Measurements from ENCODE around the gene PIP4K2A.
"Not testable (repeated sequence)": the region's sequence is repeated elsewhere in the genome, so short reads cannot be mapped to it uniquely, and the experiment has no call there.

The PIP4K2A gene

GRCh38 chr10:22723343-22723779, 9.0 kb upstream of the PIP4K2A start:
- DNase-seq (ENCODE audit: extremely low spot score): no peak

GRCh38 chr10:22722626-22723169, 8.3 kb upstream of the PIP4K2A start:
- no peak for DNase-seq (ENCODE audit: extremely low spot score)
- no peak for TF ChIP-seq HDGF (IDR thresholded peaks at IDR 0.05; ENCODE audit: borderline replicate concordance)
- no peak for TF ChIP-seq ZNF384 (IDR thresholded peaks at IDR 0.05)
- TF ChIP-seq SUZ12 (IDR thresholded peaks at IDR 0.05): no peak
- no peak for TF ChIP-seq LEF1 (IDR thresholded peaks at IDR 0.05; ENCODE audit: borderline replicate concordance)
- CTCF ChIA-PET: no interaction called here
- POLR2A ChIA-PET: no interaction called here

More at GRCh38 chr10:22723343-22723779, 9.0 kb upstream of the PIP4K2A start:
- no peak for TF ChIP-seq FOXA1 (IDR thresholded peaks at IDR 0.05)
- no peak for TF ChIP-seq TARDBP (IDR thresholded peaks at IDR 0.05)
- no peak for TF ChIP-seq HDGF (IDR thresholded peaks at IDR 0.05; ENCODE audit: borderline replicate concordance)
- no peak for TF ChIP-seq SP1 (IDR thresholded peaks at IDR 0.05)
- TF ChIP-seq ELF4 (IDR thresholded peaks at IDR 0.05): no peak
- TF ChIP-seq PKNOX1 (IDR thresholded peaks at IDR 0.05): no peak
- TF ChIP-seq ZNF384 (IDR thresholded peaks at IDR 0.05): no peak
- no peak for TF ChIP-seq FOXK2 (IDR thresholded peaks at IDR 0.05)
- no peak for TF ChIP-seq ARNT (IDR thresholded peaks at IDR 0.05)
- CTCF ChIA-PET: interaction anchor here (0.6 kb wide), 1 partner anchor 1390 kb away, joined by 4 read pairs; no protein-coding TSS in a partner anchor
- POLR2A ChIA-PET: no interaction called here

GRCh38 chr10:22720667-22721066, 6.3 kb upstream of the PIP4K2A start:
- POLR2A ChIA-PET: no interaction called here
- DNase-seq (ENCODE audit: extremely low spot score): no peak
- CTCF ChIA-PET: no interaction called here
- TF ChIP-seq HDGF (IDR thresholded peaks at IDR 0.05; ENCODE audit: borderline replicate concordance) (no peak), FOXM1 (IDR thresholded peaks at IDR 0.05; ENCODE audit: borderline replicate concordance) (no peak), ARNT (IDR thresholded peaks at IDR 0.05) (no peak), ELF4 (IDR thresholded peaks at IDR 0.05) (no peak), FOXA1 (IDR thresholded peaks at IDR 0.05) (no peak), ZNF384 (IDR thresholded peaks at IDR 0.05) (no peak), NFRKB (IDR thresholded peaks at IDR 0.05) (no peak), L3MBTL2 (conservative IDR thresholded peaks at IDR 0.05) (no peak), CTBP1 (IDR thresholded peaks at IDR 0.05; ENCODE audit: borderline replicate concordance) (no peak), SP1 (IDR thresholded peaks at IDR 0.05) (no peak), LEF1 (IDR thresholded peaks at IDR 0.05; ENCODE audit: borderline replicate concordance) (no peak), FOXK2 (IDR thresholded peaks at IDR 0.05) (no peak), BHLHE40 (IDR thresholded peaks at IDR 0.05; ENCODE audit: borderline replicate concordance) (no peak), PKNOX1 (IDR thresholded peaks at IDR 0.05) (no peak), TARDBP (IDR thresholded peaks at IDR 0.05) (no peak), SUZ12 (IDR thresholded peaks at IDR 0.05) (no peak)

GRCh38 chr10:22719406-22720042, 5.1 kb upstream of the PIP4K2A start:
- DNase-seq (ENCODE audit: extremely low spot score): no peak
- CTCF ChIA-PET: no interaction called here
- POLR2A ChIA-PET: no interaction called here
- TF ChIP-seq ELF4 (IDR thresholded peaks at IDR 0.05): no peak
- TF ChIP-seq HDGF (IDR thresholded peaks at IDR 0.05; ENCODE audit: borderline replicate concordance): no peak
- no peak for TF ChIP-seq SP1 (IDR thresholded peaks at IDR 0.05)
- TF ChIP-seq L3MBTL2 (conservative IDR thresholded peaks at IDR 0.05): no peak
- TF ChIP-seq FOXM1 (IDR thresholded peaks at IDR 0.05; ENCODE audit: borderline replicate concordance): no peak
- TF ChIP-seq TARDBP (IDR thresholded peaks at IDR 0.05): no peak
- no peak for TF ChIP-seq BHLHE40 (IDR thresholded peaks at IDR 0.05; ENCODE audit: borderline replicate concordance)
- no peak for TF ChIP-seq LEF1 (IDR thresholded peaks at IDR 0.05; ENCODE audit: borderline replicate concordance)

GRCh38 chr10:22718659-22719058, 4.3 kb upstream of the PIP4K2A start:
- CTCF ChIA-PET: not testable (repeated sequence)

GRCh38 chr10:22717728-22718127, 3.4 kb upstream of the PIP4K2A start:
- ChIA-PET POLR2A (interaction anchor here (0.6 kb wide), 1 partner anchor 359 kb away, joined by 3 read pairs; no protein-coding TSS in a partner anchor), CTCF (no interaction called here)
- TF ChIP-seq SP1 (IDR thresholded peaks at IDR 0.05): no peak
- TF ChIP-seq BHLHE40 (IDR thresholded peaks at IDR 0.05; ENCODE audit: borderline replicate concordance): no peak
- no peak for TF ChIP-seq ZNF384 (IDR thresholded peaks at IDR 0.05)
- no peak for TF ChIP-seq LEF1 (IDR thresholded peaks at IDR 0.05; ENCODE audit: borderline replicate concordance)
- TF ChIP-seq FOXK2 (IDR thresholded peaks at IDR 0.05): no peak
- no peak for TF ChIP-seq L3MBTL2 (conservative IDR thresholded peaks at IDR 0.05)
- TF ChIP-seq ARNT (IDR thresholded peaks at IDR 0.05): no peak
- no peak for TF ChIP-seq FOXA1 (IDR thresholded peaks at IDR 0.05)
- no peak for TF ChIP-seq SUZ12 (IDR thresholded peaks at IDR 0.05)
- no peak for TF ChIP-seq CTBP1 (IDR thresholded peaks at IDR 0.05; ENCODE audit: borderline replicate concordance)
- TF ChIP-seq HDGF (IDR thresholded peaks at IDR 0.05; ENCODE audit: borderline replicate concordance): no peak
- TF ChIP-seq TARDBP (IDR thresholded peaks at IDR 0.05): no peak
- no peak for TF ChIP-seq ELF4 (IDR thresholded peaks at IDR 0.05)
- DNase-seq (ENCODE audit: extremely low spot score): no peak

More at GRCh38 chr10:22718659-22719058, 4.3 kb upstream of the PIP4K2A start:
- POLR2A ChIA-PET; DNase-seq (ENCODE audit: extremely low spot score): not testable (repeated sequence)

GRCh38 chr10:22716943-22717342, 2.6 kb upstream of the PIP4K2A start:
- POLR2A ChIA-PET: no interaction called here
- CTCF ChIA-PET: no interaction called here
- DNase-seq (ENCODE audit: extremely low spot score): no peak
- TF ChIP-seq BHLHE40 (IDR thresholded peaks at IDR 0.05; ENCODE audit: borderline replicate concordance): no peak

Measured in HEK293T (cell line).